NCI-H2107 treated with DMSO at 0.1 percent for 48 hours (cell line): Measurements from ENCODE around the gene SCGB2B2.
A peak's percentile ranks its signal among the peaks of the same experiment; 100 is the strongest.
"Not testable (repeated sequence)": the region's sequence is repeated elsewhere in the genome, so short reads cannot be mapped to it uniquely, and the experiment has no call there.

Source experiments
- DNase-seq: peaks from one replicate; lab custom pipeline; 2025; ENCODE audit not compliant: unreplicated experiment; lab: John Stamatoyannopoulos, UW

Gene SCGB2B2, protein sequence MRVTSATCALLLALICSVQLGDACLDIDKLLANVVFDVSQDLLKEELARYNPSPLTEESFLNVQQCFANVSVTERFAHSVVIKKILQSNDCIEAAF

DNA sequence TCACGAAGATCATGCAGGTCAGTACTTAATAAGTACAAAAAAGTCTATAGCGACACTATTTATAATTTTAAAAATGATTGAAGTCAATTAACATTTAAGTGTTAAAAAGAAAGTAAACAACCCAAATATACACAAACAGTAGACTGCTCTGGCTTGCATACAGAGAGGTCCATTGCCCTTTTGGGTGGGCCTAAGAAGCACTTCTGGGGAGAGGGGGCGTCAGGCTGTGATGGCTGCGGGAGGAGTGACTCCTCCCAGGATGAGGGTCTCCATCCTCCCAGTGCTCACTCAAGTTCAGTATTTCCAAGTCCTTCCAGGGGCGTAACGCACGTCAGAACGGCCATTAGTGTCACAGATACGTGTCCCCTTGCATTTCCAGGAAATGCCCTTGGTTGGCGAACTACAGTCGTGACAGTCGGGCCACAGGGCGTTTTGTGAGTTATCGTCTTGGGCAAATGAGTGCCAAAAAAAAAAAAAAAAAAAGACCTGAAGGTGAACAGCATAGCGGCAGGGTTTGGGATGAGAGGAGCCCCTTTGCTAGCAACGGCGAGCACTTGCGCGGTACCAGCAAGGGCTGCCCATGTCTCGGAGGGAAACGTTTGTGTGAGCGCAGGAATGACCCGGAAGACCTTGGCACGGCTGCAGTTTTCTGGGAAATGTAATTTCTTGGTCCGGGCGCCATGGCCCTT lies at the start of gene SCGB2B2:
Gene SCGB2B2, minus strand, starts transcription at position 463 of the 689 bp plus-strand sequence. CDS start 82,596 bp downstream, outside the sequence.
- DNase-seq: peak; percentile 22

DNA sequence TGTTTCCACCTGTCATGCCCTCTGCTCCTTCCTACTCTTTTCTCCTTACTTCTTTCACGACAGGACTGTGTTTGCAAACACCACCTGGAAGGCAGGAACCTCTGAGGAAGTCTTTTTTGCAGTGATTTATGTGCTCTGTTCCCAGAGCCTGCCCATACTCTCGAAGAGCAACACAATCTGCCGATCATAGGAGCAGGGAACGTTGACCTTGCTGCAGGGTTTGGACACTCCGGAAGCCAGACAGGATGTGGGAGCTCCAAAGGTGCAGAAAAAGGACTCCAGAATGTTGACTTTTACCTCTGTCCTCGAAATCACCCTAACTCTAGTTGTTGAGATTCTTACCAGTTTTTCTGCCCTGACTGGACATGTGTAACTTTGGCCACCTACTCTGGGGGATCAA lies 48.4 kb upstream of the SCGB2B2 start:
- DNase-seq: no peak

DNA sequence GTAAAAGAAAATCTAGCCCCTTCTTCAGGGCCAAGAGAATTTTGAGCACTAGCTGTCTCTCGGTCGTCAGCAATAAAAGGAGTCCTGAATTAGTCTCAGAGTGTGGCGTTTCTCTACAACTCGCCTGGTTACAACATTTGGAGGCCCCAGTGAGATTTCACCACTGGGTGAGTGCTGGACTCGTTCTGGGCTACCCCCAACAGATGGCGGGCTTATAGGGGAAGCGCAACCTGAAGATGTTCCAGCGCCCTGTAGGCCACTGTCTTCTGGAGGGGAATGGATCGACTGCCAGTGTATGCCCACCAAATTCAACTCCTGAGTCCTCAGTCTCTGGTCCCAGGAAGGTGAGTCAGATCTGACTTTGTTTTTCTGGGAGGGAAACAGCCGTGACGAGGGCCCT lies 45.4 kb upstream of the SCGB2B2 start:
- no peak for DNase-seq

DNA sequence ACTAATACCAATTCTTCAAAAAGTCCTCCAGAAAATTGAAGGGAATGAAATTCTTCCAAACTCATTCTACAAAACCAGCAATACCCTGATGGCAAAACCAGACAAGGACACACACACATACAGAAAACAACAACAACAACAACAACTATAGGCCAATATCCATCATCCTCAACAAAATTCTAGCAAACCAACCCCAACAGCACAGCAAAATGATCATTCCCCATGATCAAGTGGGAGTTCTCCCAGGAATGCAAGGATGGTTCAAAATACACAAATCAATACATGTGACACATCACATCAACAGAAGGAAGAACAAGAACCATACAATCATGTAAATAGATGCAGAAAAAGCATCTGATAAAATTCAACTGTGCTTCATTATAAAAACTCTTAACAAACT lies 38.4 kb upstream of the SCGB2B2 start:
- no peak for DNase-seq

DNA sequence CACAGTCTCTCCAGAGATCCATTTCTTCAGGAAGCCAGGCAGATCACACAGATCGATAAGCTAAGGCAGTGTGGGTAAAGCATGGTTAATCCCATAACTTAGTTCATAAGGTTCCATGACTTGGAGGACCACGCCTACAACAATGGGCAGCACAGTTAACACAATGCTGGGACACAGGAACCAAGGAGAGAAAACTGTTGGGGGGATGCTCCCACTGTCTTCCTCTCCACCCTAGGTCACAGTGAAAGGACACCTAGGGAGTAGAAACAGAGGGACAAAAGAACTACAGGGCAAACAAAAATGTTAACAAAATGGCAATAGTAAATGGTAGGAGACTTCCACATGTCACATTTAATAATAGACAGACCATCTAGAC lies 36.3 kb upstream of the SCGB2B2 start:
- no peak for DNase-seq

DNA sequence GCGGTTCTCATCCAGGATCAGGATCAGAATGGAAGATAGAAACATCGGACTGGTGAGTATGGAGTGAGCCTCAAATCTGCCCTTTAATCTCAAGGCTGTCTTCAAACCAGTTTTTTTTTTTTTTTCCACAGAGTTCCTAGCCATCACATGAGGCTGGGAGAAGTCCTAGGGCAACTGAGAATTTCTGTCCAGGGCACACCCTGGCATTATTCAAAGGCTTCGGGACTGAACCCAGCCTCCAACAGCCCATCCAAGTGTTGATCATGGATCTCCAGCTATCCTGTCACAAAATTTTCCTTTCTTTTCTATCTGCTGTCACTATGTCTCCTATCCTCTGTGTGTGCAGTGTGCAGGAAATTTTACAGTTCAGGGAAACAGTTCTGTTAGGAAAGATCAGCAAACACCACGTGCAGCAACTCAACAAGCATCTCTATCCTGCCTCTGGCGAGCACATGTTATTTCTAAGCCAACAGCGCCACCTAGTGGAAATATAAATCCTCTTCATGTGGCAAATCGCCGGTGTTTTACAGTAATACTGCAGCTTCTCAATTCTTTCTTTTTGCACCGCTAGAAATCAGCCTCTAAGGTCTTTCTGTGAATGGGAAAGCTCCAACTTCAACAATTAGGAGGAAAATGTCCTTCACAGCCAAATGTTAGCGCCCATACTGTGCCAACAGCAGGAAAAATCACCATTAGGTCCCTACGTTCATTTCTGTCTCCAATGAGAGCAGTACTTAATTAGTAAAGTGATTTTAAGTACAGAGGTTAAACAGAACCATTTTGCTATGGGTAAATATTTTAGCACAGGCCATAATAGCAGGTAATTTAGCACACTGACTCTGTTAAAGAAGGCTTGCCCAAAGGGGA lies 35.7 kb upstream of the SCGB2B2 start:
- peak; percentile 42 for DNase-seq

DNA sequence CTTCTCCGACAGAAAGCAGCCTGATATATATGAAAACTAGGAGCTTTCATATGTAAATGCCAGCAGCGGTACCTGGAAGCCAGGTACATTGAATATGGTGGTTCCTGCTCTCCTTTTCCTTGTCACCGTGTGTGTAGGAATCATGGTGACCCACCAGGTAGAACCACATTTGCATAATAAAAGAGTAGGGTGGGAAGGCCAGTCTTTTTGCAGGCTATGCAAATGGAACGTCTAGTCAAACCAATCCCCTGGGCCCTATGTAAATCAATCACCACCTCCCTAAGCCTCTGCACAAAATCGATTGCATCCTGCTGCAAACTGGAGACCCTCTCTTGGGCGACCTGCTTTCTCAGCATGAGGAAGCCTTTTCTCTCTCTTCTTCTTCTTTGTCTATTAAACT lies 34.9 kb upstream of the SCGB2B2 start:
- DNase-seq: no peak

DNA sequence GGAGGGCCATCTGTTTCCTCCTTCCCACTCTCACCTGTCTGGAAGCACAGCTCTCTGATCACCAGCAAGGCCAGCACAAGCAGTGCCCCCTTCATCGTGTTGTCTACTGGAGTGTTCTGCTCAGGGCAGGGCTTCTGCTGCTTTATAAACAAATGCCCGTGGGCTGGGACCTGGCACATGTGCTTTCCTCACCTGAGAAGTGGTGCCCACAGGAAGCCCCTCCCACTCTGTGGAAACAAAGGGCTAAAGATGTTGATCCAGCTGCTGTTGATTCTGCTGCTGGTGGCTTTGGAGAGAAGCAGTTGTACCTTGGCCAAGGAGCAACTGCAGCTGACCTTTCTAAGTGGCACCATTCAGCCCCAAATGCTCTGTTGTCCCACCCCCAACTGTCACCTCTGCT lies 30.7 kb upstream of the SCGB2B2 start:
- no peak for DNase-seq

DNA sequence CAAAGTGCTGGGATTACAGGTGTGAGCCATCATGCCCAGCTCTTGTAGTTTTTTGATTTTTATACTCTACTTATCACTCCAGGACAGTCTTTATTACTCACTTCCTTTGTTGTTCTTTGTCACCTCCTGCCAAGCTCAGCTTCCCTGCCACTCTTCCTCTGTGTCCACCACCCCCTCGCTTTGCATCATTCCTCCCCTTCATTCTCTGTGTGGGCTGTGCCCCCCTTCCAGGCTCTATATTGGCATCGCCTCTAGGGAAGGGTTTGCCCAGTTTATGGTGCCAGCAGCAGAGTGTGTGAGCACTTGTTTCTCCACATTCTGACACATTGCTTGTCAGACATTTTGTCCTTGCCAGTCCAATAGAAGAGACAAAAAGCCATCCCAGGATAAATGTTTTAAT lies 15.6 kb upstream of the SCGB2B2 start:
- no peak for DNase-seq

DNA sequence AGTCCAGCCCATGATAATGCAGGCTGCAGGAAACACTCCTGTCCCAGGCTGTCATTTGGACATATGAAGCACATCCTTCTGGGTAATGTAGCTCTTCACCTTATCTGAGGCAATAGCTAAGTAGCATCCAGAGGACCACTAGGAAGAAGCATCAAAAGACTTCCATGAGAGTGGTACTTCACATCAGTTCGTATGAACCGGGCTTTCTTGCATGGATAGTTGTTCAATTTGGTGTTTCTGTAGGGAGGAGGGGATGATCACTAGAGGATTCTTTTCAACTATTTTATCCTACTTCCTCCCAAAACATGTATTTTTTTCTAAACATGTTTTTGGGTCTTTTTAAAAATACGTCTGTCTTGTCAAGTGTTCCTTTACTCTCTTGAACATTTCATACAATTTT lies 13.4 kb upstream of the SCGB2B2 start:
- DNase-seq: no peak

DNA sequence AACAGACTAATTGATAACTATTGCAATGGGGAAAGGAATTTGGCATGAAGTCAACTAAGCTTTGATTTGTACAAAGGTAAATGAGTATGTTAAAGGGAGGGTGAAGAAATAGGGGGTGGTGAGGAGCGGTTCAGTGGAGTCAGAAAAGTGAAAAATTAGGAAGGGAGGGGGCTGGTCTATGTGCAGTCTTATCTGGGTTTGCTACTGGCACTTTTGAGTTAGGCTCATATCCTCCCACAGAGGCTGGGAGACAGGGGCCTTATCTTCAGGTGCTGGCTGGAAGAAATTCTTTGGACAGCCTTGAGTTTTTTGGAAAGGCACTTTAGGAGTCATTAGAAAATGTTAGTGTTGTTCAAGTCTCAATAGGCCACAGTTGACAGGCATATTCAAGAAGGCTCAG lies 11.6 kb upstream of the SCGB2B2 start:
- DNase-seq: no peak

DNA sequence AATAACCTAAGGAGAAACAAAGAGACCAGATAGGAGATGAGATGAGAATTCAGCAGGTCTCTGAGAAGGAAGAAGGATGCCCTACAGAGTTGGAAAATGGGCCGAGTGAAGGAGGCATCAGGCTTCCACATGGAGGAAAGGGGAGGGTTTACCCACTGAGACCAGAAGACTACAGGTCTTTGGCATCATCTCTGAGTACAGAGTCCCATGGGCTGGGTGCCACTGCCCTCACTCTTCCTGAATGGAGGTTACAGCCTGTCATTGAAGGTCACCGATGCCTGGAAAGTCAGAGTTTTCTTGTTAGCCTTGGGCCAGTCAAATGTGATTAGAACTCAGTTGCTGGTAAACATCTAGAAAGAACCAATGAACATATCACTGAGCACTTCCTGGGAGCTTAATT lies 10.4 kb upstream of the SCGB2B2 start:
- no peak for DNase-seq

DNA sequence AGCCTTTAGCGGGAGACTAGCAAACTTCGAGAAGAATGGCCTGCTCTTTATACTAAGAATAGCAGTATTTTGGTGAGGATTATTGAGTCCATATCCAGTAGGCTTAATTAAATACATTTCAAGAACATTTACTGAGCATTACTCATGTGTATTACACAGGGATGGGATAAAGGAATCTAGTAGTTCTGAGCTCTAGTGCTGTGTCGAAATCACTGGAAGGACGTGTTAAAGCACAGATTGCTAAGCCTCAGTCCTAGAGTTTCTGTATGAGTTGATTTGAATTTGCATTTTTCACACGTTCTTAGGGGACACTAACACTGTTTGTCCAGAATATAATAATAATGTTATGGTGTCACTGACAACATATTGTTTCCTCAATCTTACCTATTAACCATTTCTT lies 9.5 kb upstream of the SCGB2B2 start:
- DNase-seq: no peak

DNA sequence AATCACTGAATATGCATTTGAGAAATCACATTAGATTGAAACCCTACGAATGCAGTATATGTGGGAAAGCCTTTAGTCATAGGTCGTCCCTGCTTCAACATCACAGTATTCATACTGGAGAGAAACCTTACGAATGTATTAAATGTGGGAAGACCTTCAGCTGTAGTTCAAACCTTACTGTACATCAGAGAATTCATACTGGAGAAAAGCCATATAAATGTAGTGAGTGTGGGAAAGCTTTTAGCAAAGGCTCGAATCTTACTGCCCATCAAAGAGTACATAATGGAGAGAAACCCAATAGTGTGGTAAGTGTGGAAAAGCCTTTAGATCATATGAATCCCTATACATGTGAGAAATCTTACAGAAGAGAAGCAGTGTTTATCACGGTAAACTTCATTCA lies 8.3 kb upstream of the SCGB2B2 start:
- not testable (repeated sequence) for DNase-seq

DNA sequence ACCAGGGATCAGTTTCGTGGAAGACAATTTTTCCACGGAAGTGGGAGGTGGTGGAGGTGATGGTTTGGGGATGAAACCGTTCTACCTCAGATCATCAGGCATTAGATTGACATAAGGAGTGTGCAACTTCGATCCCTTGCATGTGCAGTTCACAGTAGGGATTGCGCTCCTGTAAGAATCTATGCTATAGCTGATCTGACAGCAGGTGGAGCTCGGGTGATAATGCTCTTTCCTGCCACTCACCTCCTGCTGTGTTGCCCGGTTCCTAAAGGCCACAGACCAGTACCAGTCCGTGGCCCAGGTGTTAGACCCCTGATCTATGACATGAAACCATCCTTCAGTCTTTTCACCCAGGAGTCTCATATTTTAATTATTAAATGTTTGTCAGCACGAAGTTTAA lies 4.5 kb upstream of the SCGB2B2 start:
- no peak for DNase-seq

DNA sequence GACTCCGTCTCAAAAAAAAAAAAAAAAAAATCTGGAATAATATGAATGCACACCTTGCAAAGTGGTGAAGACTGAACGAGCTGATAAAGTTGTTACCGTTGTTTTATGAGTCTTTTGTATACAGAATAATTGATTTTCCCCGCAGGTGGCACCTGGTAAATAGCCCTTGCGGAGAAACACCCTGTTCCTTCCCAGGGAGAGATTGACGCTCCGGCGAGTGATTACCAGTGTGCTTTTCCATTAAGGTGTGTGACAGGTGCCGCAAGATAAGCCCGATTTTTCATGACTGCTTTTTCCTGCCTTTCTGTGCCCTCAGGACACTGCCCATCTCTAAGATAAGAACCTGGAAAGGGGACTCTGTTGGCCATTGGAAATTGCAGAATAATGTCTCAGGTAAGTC lies 1.5 kb upstream of the SCGB2B2 start:
- no peak for DNase-seq

DNA sequence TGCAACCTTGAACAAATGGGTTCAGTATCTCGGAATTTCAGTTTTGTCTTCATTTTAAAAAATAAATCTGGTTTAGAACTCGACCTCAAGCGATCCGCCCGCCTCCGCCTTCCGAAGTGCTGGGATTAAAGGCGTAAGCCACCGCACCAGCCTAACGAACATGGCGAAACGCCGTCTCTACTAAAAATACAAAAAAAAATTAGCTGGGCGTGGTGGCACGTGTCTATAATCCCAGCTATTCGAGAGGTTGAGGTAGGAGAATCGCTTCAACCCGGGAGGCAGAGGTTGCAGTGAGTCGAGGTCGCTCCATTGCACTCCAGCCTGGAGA lies 1.1 kb upstream of the SCGB2B2 start:
- no peak for DNase-seq

DNA sequence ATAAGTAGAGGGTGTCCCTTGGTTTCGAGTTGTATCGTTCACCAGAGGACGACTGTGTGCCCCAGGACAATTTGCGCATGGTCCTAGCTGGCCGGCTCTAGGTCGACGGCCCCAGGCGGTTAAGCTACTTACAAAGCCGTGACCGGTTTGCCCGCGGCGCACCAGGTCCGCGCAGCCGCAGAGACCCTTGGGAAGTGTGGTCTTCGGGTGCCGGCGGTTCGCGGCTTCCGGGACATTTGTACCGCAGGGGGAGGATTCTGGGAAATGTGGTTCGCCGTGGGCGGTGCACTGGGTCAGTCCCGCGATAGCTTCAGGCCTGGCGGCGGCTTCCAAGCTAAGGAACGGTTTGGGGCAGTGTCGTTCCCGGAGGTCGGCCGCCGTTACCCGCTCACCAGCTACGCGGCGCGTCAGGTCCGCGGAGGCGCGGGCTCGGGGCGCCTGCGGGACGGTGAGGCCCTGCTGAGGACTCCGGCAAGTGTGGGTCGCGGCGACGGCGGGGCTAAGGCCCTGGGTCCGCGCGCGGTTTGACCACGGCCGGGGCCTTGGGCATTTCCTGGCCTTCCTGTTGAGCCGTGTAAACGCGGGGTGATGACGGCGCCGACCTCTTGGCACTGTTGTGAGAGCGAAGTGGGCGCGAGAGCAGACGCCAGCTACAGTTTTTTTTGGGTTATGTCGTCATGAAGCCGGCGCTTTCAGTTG lies 576 bp upstream of the SCGB2B2 start, which contains the start of gene ZNF302:
Gene ZNF302, plus strand, starts transcription at position 293 of the 699 bp plus-strand sequence. CDS start 1,127 bp downstream, outside the sequence.
- peak; percentile 89 for DNase-seq

DNA sequence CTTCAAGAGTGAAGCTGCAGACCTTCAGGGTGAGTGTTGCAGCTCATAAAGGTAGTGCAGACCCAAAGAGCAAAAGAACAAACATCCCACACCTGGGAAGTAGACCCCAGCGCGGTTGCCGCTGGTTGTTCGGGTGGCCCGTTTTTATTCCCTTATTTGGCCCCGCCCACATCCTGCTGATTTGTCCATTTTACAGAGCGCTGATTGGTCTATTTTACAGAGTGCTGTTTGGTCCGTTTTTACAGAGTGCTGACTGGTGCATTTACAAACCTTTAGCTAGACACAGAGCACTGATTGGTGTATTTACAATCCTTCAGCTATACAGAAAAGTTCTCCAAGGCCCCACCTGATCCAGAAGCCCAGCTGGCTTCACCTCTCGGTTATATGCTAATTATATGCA lies 1.0 kb downstream of the SCGB2B2 start:
- DNase-seq: no peak

DNA sequence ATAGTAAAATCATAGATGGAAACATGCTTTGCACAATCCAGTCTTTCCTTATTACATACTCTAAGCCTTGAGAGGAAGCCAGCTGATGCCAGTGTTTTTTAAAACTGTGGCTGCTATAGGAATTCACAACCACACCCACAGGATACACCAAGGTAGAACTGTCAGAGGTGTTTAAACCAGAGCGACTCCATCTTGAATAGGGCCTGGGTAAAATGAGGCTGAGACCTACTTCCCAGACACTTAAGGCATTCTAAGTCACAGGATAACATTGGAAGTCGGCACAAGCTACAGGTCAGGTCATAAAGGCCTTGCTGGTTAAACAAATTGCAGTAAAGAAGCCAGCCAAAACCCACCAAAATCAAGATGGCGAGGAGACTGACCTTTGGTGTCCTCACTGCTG lies 1.7 kb downstream of the SCGB2B2 start:
- no peak for DNase-seq

DNA sequence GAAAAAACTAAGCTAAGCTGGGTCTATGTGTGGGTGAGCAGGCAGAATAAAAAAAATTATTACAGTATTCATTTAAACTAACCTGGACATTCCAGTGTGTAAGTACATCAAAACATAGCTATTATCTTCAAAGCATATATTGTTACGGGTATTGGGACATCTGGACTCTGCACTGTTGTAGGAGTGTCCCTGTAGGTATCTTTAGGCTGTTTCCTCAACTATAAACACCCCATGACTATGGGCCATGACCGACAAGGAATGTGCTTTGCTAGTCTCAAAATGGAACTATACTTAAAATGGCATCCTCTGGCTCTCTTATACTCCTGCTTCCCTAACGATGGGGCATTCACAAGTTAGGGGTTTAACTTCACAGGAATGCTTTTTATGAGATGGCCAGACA lies 3.4 kb downstream of the SCGB2B2 start:
- DNase-seq: no peak

DNA sequence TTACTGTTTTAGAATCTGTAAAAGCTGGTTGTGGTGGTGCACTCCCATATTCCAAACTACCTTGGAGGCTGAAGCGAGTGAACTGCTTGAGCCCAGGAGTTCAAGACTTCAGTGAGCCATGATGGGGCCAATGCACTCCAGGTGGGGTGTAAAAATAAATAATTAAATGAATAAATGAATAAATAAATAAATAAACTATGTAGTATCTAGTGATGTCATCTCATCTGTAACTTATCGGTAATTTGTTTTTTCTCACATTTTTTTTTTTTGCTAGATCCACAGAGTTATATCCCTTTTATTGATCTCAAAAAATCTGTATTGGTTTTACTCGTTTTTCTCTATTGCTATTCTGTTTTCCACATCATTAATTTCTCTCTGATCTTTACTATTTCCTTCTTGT lies 5.0 kb downstream of the SCGB2B2 start:
- no peak for DNase-seq
